GM18498 (cell line): ENCODE results near the gene SPA17.
A peak's percentile ranks its signal among the peaks of the same experiment; 100 is the strongest.

ENCODE experiments used
- ATAC-seq: cut with Tn5 transposase; IDR thresholded peaks from one replicate; pipeline ENCODE4 v1.9.1; 2021; ENCODE audit warnings: mild to moderate bottlenecking, moderate library complexity; ENCODE audit not compliant: unreplicated experiment

The SPA17 gene

DNA sequence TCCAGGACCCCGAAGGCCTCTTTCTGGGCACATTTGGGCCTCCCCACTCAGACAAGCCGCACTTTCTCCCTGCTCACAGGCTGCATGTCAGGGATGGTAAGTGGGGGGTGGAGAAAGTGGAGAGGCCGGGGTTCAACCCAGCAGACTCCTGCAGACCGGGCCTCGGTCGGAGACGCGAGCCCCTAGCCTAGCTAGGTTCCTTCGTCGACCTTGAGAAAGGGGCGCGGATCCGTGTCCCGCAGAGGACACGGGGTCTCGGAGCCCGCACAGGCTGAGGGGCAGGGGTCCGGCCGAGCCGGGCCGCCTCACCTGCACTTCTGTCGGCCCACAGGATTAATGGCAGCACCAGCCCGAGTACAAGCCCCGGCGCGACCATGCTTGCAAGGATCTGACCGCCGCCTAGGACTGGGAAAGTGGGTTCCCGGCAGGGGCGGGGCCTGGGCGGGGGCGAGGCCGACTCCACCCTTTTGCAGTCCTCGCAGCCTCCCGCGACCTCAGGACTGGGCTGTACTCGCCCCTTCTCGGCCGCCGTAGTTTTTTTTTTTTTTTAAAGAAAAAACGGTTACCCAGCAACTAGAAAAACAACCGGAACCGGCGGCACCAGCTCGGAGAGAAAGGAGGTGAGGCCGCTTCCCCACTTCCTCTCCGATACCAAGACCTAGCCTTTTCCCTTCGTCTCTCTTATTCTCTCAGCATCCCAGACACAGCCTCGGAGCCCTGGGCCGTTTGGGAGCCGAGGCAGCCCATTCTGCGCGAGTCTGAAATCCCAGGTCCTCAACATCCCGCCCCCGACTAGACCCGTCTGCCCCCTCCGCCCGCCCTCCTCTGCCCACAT lies at the start of gene SPA17, which contains the start of gene SIAE:
Gene SPA17, plus strand, starts transcription at position 572 of the 835 bp plus-strand sequence. CDS start 1,361 bp downstream, outside the sequence.
Gene SIAE, minus strand, starts transcription at position 407 of the 835 bp plus-strand sequence. Its CDS starts 31 bp downstream, at position 376.
- peak; percentile 92 for ATAC-seq

GRCh38 chr11:124625504-124626168 lies 48.1 kb upstream of the SPA17 start:
- ATAC-seq, result no peak

DNA sequence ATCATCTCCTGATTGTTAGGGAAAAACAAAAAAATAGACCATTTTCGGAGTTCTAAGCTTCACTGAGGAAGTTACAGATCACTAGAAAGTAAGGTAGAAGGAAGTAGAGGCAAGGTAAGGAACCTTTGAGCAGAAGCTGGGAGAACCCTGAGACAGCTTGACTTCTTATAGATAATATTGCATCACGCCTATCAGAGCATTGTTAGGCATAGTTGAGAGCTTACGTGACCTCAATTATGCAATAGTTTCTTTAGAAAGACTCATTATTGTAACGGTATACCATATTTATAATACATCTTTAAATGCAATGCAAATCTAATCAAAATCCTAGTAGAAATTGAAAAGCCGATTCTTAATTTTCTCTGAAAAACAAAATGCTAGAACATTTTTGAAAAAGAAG lies 46.2 kb upstream of the SPA17 start:
- ATAC-seq, result no peak

DNA sequence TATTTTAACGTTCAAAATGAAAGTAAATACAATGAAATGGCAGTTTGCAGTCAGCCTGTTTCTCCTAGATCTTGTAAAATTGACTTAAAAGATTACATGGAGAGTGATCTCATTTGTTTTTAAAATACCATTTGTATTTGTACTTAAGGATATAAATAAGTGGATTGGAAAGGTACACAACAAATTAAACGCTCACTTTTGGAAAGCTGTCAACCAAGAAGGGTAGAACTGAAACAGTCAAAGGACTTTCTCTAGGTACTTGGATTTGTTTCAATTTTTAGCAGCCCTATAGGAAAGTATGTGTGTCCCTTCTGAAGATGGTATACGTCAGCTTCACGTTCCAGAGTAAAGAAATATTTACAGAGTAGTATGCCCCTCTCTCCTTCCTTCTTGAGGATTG lies 43.7 kb upstream of the SPA17 start:
- no peak for ATAC-seq

- ATAC-seq, result peak; percentile 48
These were observed 40.3 kb upstream of the SPA17 start for GRCh38 chr11:124633355-124633754.

- ATAC-seq, result no peak
These were observed 37.8 kb upstream of the SPA17 start for GRCh38 chr11:124635932-124636331.

GRCh38 chr11:124638500-124638899 lies 35.2 kb upstream of the SPA17 start:
- no peak for ATAC-seq

GRCh38 chr11:124639186-124639585 lies 34.5 kb upstream of the SPA17 start:
- ATAC-seq, result no peak

- ATAC-seq, result no peak
These were observed 33.0 kb upstream of the SPA17 start for GRCh38 chr11:124640666-124641065.

DNA sequence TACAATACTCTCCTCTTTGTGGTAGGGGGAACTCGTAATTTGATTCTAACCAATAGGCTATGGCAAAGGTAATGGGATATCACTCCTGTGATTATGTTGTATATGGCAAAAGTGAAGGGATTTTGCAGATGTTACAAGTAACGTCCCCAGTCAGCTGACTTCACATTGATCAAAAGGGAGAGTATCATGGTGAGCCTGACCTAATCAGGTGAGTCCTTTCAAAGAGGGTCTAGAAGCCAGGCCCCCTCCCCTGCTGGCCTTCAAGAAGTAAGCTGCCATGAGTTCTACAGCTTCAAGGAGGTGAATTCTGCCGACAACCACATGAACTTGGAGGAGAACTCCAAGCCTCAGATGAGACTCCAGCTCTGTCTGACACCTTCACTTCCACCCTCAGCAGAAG lies 31.1 kb upstream of the SPA17 start:
- no peak for ATAC-seq

- no peak for ATAC-seq
These were observed 30.6 kb upstream of the SPA17 start for GRCh38 chr11:124643042-124643604.

GRCh38 chr11:124643605-124644425 lies 29.9 kb upstream of the SPA17 start:
- ATAC-seq, result no peak

- peak; percentile 70 for ATAC-seq
These were observed 29.1 kb upstream of the SPA17 start for GRCh38 chr11:124644426-124645280.

DNA sequence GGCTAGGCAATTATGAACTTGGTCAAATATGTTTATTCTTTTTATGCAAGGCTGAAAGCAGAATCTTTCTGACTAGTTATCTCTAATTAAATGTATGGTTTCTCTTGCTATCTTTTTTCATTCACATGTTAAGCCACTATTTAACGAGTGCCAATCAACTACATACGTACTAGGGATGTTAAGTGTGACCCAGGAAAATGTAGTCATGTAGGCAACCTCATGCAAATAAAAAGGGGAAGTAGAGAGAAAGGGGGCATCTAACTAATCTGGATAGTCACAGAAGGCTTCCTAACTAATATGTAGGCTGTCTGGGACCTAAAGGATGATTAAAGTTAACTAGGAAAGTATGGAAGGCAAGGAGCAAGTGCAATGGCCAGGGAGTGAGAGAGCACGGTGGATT lies 27.6 kb upstream of the SPA17 start:
- ATAC-seq, result peak; percentile 69

GRCh38 chr11:124648610-124649009 lies 25.1 kb upstream of the SPA17 start:
- no peak for ATAC-seq

GRCh38 chr11:124656774-124657630 lies 16.7 kb upstream of the SPA17 start:
- no peak for ATAC-seq

- no peak for ATAC-seq
These were observed 15.8 kb upstream of the SPA17 start for GRCh38 chr11:124657904-124658303.

DNA sequence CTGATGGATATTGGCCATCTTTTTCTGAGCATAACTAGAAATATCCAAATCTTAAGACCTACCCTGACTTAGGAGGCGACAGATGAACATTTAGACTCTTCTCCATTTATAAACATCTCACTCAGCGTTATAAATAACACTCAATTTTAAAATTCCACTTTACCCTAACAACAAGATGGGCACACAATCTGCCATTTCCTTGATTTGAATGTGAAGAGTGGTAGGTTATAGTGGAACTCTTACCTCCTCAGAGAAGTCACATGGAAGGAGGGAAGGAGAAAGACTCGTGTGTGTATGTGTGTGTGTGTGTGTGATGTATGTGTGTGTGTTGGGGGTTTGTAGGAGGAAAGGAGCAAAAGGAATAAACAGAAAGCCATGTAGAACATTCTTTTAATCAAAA lies 15.2 kb upstream of the SPA17 start:
- no peak for ATAC-seq

DNA sequence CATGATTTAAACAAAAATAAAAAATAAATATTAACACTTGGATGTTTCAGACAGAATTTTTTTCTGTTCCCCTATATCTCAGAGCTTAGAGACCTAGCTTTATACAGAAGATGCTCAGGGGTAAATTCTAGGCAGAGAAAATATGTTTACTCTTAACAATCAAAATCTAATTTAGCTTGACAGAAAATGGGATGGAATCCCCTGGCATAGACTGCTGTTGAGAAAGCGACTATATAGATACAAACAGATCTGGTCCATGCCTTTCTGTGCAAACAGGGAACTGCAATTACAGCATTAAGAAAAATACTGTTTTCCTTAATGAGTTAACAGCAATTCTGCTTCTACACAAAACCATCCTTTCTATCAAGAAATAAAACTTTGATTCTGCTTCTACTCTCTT lies 14.7 kb upstream of the SPA17 start:
- no peak for ATAC-seq
